DND-41 (cell line): Measurements from ENCODE around the gene KIAA1328.

Experiments
- EZH2 ChIP-seq: IDR thresholded peaks from 3 replicates; pipeline ENCODE4 v1.6.1; 2012; ENCODE audit warnings: borderline replicate concordance, low read depth, mild to moderate bottlenecking, moderate library complexity, low read length, inconsistent platforms; ENCODE audit not compliant: severe bottlenecking
- TF ChIP-seq, protein P1 (sequence below): IDR thresholded peaks from 2 replicates; pipeline ENCODE4 v1.5.1; 2012; ENCODE audit warnings: borderline replicate concordance, low read length, moderate library complexity, mild to moderate bottlenecking; ENCODE audit not compliant: poor library complexity, severe bottlenecking; ENCODE audit errors: extremely low read depth

DNA sequence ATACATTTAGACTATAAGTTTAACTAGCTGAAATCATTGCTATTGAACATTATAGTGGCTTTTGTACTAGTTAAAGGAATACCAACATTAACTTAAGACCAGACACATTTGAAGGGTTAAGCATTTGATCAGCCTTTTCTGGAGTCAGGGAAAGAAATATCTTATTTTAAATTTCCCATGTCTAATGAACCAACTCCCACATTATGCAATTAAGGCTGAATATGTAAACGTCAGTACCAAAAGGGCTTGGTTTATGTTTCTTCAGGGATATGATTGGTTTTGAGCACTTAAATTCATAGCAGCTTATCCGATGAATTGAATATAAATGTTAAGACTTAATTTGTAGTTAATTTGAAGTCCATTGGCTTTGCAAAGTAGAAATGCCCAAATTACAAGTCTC, 344.5 kb downstream of the KIAA1328 start:
- TF ChIP-seq, protein P1, sequence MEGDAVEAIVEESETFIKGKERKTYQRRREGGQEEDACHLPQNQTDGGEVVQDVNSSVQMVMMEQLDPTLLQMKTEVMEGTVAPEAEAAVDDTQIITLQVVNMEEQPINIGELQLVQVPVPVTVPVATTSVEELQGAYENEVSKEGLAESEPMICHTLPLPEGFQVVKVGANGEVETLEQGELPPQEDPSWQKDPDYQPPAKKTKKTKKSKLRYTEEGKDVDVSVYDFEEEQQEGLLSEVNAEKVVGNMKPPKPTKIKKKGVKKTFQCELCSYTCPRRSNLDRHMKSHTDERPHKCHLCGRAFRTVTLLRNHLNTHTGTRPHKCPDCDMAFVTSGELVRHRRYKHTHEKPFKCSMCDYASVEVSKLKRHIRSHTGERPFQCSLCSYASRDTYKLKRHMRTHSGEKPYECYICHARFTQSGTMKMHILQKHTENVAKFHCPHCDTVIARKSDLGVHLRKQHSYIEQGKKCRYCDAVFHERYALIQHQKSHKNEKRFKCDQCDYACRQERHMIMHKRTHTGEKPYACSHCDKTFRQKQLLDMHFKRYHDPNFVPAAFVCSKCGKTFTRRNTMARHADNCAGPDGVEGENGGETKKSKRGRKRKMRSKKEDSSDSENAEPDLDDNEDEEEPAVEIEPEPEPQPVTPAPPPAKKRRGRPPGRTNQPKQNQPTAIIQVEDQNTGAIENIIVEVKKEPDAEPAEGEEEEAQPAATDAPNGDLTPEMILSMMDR: no peak
- TF ChIP-seq EZH2: no peak
